Panc1 (cell line): Measurements from ENCODE around the gene MAPK8IP2. TPM values are rescaled to one million over a fixed set of nuclear protein-coding genes. Genes with fewer than 3 reads are reported as not detected.

ENCODE experiments used
- ATAC-seq: fragments of 200-7000 bp; cut with Tn5 transposase; 2 replicates; pipeline ENCODE4 v1.9.1; 2020; ENCODE audit warnings: mild to moderate bottlenecking, moderate library complexity
- BruUV-seq: library from RNA; stranded (reverse); fragments of 400-500 nt; replicated peaks from 2 replicates; lab custom pipeline; 2021; lab: Mats Ljungman, UMichigan
- CTCF ChIA-PET: fragments of 300-600 bp; sonication (Branson Sonifier 250); formaldehyde crosslinking; loops from one replicate; lab custom pipeline; 2022; ENCODE audit warnings: antibody characterized with exemption; lab: Charles Lee
- POLR2A ChIA-PET: fragments of 300-600 bp; sonication (Branson Sonifier 250); formaldehyde crosslinking; loops from one replicate; lab custom pipeline; 2022; ENCODE audit warnings: antibody characterized with exemption; lab: Charles Lee
- DNase-seq: peaks from one replicate; pipeline ENCODE4 v3.0.0-alpha.2; 2010; ENCODE audit warnings: low read depth, low spot score
- H3K27ac ChIP-seq: 2 replicates; pipeline ENCODE4 v1.5.1; 2011; ENCODE audit warnings: mild to moderate bottlenecking, low read length, inconsistent platforms
- H3K27me3 ChIP-seq: fragments of 200-500 bp; sonication (Bioruptor generic); 2 replicates; pipeline ENCODE4 v1.6.0; 2014; ENCODE audit warnings: low read length, inconsistent platforms; ENCODE audit not compliant: control insufficient read depth, insufficient read depth
- H3K36me3 ChIP-seq: fragments of 200-500 bp; sonication (Bioruptor generic); 2 replicates; pipeline ENCODE4 v1.5.1; 2014; ENCODE audit warnings: inconsistent platforms, mild to moderate bottlenecking, low read length, moderate library complexity; ENCODE audit not compliant: control insufficient read depth, insufficient read depth
- H3K4me1 ChIP-seq: 2 replicates; pipeline ENCODE4 v1.5.1; 2011; ENCODE audit warnings: inconsistent platforms, mild to moderate bottlenecking, low read length, moderate library complexity; ENCODE audit not compliant: control insufficient read depth, insufficient read depth
- H3K4me3 ChIP-seq, 2 experiments: 2 replicates each; pipeline ENCODE4 v1.5.1; 2011 to 2012; ENCODE audit warnings: low read depth in 2 of 2, low read length in 2 of 2, mild to moderate bottlenecking in 2 of 2, inconsistent platforms in 1 of 2, moderate library complexity in 1 of 2
- H3K9me3 ChIP-seq: fragments of 200-500 bp; sonication (Bioruptor generic); 2 replicates; pipeline ENCODE4 v1.5.1; 2014; ENCODE audit warnings: low read depth, mild to moderate bottlenecking, inconsistent platforms, low read length, moderate library complexity; ENCODE audit not compliant: control insufficient read depth, insufficient read depth
- CTCF ChIP-seq: fragments of 450-650 bp; IDR thresholded peaks from 2 replicates; pipeline ENCODE4 v1.5.1; 2017; ENCODE audit warnings: mild to moderate bottlenecking
- POLR2AphosphoS5 ChIP-seq: IDR thresholded peaks from 2 replicates; pipeline ENCODE4 v1.6.1; 2012; ENCODE audit warnings: mild to moderate bottlenecking, low read depth, low read length, moderate library complexity
- SIN3A ChIP-seq: IDR thresholded peaks from 2 replicates; pipeline ENCODE4 v1.6.1; 2012; ENCODE audit warnings: low read depth, mild to moderate bottlenecking, low read length, moderate library complexity, borderline replicate concordance; ENCODE audit not compliant: insufficient read depth
- TCF7L2 ChIP-seq: IDR thresholded peaks from 2 replicates; pipeline ENCODE4 v1.6.1; 2011; ENCODE audit warnings: mild to moderate bottlenecking, low read depth, low read length, inconsistent platforms
- in situ Hi-C: cut with HindIII; loops from 2 replicates; pipeline ENCODE4 v1.10.0; 2016; ENCODE audit warnings: low sequenced_read_pairs, low pct_unique_long_range_greater_than_20kb
- intact Hi-C: fragments of 100-400 bp; cut with micrococcal nuclease; formaldehyde crosslinking; loops from one replicate; pipeline ENCODE4 v1.10.0; 2022; ENCODE audit not compliant: unreplicated experiment
- total RNA-seq: library from RNA; stranded (reverse); gene quantifications from one replicate; pipeline ENCODE4 v1.2.1, GENCODE V29; 2021; ENCODE audit not compliant: unreplicated experiment
- TF ChIP-seq, protein P1 (sequence below), 2 experiments: IDR thresholded peaks; 2 replicates each; pipeline ENCODE4 v1.6.1; 2011 to 2012; ENCODE audit warnings: low read depth in 2 of 2, control low read depth in 1 of 2, low read length in 1 of 2, mild to moderate bottlenecking in 1 of 2, moderate library complexity in 1 of 2; ENCODE audit not compliant: insufficient read depth in 1 of 2

MAPK8IP2 gene
- total RNA-seq, 1 experiment from 2014 or later: 38.4 TPM

DNA sequence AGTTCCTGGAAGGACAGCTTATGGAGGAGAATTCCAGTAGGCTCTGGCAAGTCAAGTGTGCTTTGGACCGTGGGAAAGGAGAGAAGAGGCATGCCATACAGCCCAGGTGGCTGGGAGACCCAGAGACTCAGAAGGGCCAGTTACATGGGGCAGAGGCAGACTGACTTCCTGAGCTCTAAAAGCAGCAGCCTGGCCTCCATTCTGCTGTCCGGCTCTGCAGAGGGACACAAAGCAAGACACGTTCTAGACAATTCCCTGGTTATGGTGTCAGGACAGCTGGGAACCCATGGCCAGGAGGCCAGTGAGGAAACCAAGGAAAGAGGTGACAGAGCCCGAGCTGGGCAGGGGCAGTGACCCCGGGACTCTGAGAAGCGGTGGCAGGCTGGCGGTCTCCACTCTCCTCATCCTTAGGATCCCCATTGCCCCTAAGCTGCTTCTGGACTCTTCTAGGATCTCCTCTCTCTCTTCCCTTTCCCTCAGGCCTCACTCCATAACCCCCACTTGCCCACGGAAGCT, 25.1 kb upstream of the MAPK8IP2 start:
- TF ChIP-seq SIN3A (no peak), CTCF (no peak), POLR2AphosphoS5 (no peak), TCF7L2 (no peak)
- TF ChIP-seq, protein P1, sequence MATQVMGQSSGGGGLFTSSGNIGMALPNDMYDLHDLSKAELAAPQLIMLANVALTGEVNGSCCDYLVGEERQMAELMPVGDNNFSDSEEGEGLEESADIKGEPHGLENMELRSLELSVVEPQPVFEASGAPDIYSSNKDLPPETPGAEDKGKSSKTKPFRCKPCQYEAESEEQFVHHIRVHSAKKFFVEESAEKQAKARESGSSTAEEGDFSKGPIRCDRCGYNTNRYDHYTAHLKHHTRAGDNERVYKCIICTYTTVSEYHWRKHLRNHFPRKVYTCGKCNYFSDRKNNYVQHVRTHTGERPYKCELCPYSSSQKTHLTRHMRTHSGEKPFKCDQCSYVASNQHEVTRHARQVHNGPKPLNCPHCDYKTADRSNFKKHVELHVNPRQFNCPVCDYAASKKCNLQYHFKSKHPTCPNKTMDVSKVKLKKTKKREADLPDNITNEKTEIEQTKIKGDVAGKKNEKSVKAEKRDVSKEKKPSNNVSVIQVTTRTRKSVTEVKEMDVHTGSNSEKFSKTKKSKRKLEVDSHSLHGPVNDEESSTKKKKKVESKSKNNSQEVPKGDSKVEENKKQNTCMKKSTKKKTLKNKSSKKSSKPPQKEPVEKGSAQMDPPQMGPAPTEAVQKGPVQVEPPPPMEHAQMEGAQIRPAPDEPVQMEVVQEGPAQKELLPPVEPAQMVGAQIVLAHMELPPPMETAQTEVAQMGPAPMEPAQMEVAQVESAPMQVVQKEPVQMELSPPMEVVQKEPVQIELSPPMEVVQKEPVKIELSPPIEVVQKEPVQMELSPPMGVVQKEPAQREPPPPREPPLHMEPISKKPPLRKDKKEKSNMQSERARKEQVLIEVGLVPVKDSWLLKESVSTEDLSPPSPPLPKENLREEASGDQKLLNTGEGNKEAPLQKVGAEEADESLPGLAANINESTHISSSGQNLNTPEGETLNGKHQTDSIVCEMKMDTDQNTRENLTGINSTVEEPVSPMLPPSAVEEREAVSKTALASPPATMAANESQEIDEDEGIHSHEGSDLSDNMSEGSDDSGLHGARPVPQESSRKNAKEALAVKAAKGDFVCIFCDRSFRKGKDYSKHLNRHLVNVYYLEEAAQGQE (IDR thresholded peaks at IDR 0.05; ENCODE audit: insufficient read depth in 1 of 2, low read depth in 2 of 2, low read length in 1 of 2): no peak
- Histone ChIP-seq H3K4me1 (no peaks in the 10 kb centered on the region), H3K27ac (no peak overlapping the region), H3K36me3 (no peaks in the 10 kb centered on the region), H3K27me3 (no peaks in the 10 kb centered on the region), H3K4me3 (no peak overlapping the region), H3K9me3 (no peaks in the 10 kb centered on the region)
- in situ Hi-C loops: no loop called here
- ATAC-seq: no peak
- intact Hi-C loops: no loop called here
- DNase-seq: no peak
- ChIA-PET POLR2A (no interaction called here), CTCF (interaction anchor here (1.3 kb wide), 2 partner anchors 12 to 45 kb away, joined by 3 to 4 read pairs; no protein-coding TSS in a partner anchor)
- BruUV-seq: no TSS peak

- intact Hi-C loops: no loop called here
- Histone ChIP-seq H3K9me3 (no peaks in the 10 kb centered on the region), H3K27ac (no peak overlapping the region), H3K4me3 (no peak overlapping the region), H3K4me1 (0 out of 2 replicates have a peak, but pooled peaks cover 2% of the 10 kb centered on the region), H3K27me3 (no peaks in the 10 kb centered on the region), H3K36me3 (no peaks in the 10 kb centered on the region)
- TF ChIP-seq, protein P1 (IDR thresholded peaks at IDR 0.05; ENCODE audit: insufficient read depth in 1 of 2, low read depth in 2 of 2, low read length in 1 of 2): 0 out of 4 replicates have a peak, but pooled peaks of 1 of the 2 experiments have one; percentile 21
- no peak for TF ChIP-seq POLR2AphosphoS5
- no TSS peak for BruUV-seq
- in situ Hi-C loops: no loop called here
- DNase-seq (no peak), ATAC-seq (peak; percentile 72)
- ChIA-PET POLR2A (no interaction called here), CTCF (interaction anchor here (1.3 kb wide), 2 partner anchors 13 to 45 kb away, joined by 3 to 4 read pairs; no protein-coding TSS in a partner anchor)
These were observed 24.5 kb upstream of the MAPK8IP2 start for GRCh38 chr22:50576070-50576469.
